GM12878 (cell line): ENCODE measurements around the gene TFPI2. TPM values are rescaled to one million over a fixed set of nuclear protein-coding genes. Genes with fewer than 3 reads are reported as not detected.

Experiments used
- BMI1 ChIP-seq: fragments of 450-650 bp; IDR thresholded peaks from 2 replicates; pipeline ENCODE4 v1.6.1; 2016; ENCODE audit warnings: mild to moderate bottlenecking, moderate library complexity, borderline replicate concordance
- HDGF ChIP-seq: fragments of 450-650 bp; IDR thresholded peaks from 2 replicates; pipeline ENCODE4 v1.6.1; 2016; ENCODE audit warnings: antibody characterized with exemption
- POLR2A ChIP-seq: IDR thresholded peaks from 2 replicates; pipeline ENCODE4 v1.6.1; 2011; ENCODE audit warnings: low read depth, mild to moderate bottlenecking, low read length
- RFX5 ChIP-seq: IDR thresholded peaks from 2 replicates; pipeline ENCODE4 v1.6.1; 2011; ENCODE audit warnings: low read depth, low read length, improper control_type of control experiment
- SRF ChIP-seq, 2 experiments: IDR thresholded peaks; 2 replicates each; pipeline ENCODE4 v1.6.1; 2011; ENCODE audit warnings: low read depth in 2 of 2, low read length in 2 of 2, mild to moderate bottlenecking in 1 of 2, moderate library complexity in 1 of 2
- TCF3 ChIP-seq: IDR thresholded peaks from 2 replicates; pipeline ENCODE4 v1.6.1; 2012; ENCODE audit warnings: low read depth, mild to moderate bottlenecking, low read length, borderline replicate concordance; ENCODE audit not compliant: insufficient read depth
- polyA plus RNA-seq, 11 experiments: library from polyadenylated mRNA; depleted of rRNA in 4 of 11; unstranded in 6 of 11; stranded (reverse) in 5 of 11; fragments of >200 nt; fragmentation: Nextera tagmentation in 4 of 11; fragmentation: Illumina TruSeq in 1 of 11; extraction: Ambion mirVana in 4 of 11; extraction: Trizol in 1 of 11; gene quantifications; 1 replicate in 1 of 11; 2 replicates in 10 of 11; pipeline versions ENCODE4 v1.2.1 to v1.2.3, GENCODE V29; 2011 to 2016; ENCODE audit warnings: inconsistent platforms in 2 of 11, missing spikeins in 2 of 11, low read depth in 1 of 11
- total RNA-seq, 4 experiments: library from RNA; depleted of rRNA in 3 of 4; stranded (reverse); fragments of >200 nt in 3 of 4; fragmentation: Illumina TruSeq in 1 of 4; extraction: Trizol in 1 of 4; gene quantifications; 2 replicates each; pipeline versions ENCODE4 v1.2.1 to v1.2.3, GENCODE V29; 2013 to 2021
- TF ChIP-seq, protein P1 (sequence below): fragments of 450-650 bp; IDR thresholded peaks from 2 replicates; pipeline ENCODE4 v1.6.1; 2018; ENCODE audit warnings: mild to moderate bottlenecking, low read depth, moderate library complexity; ENCODE audit not compliant: partially characterized antibody
- TF ChIP-seq, protein P2 (sequence below): fragments of 450-650 bp; formaldehyde crosslinking; IDR thresholded peaks from 2 replicates; pipeline ENCODE4 v1.5.0; 2022; ENCODE audit warnings: mild to moderate bottlenecking, missing genetic modification characterization

Gene TFPI2
- total and polyA plus RNA-seq, 10 of the 15 experiments (the other 5 are each of a cell fraction or from before 2014, with no cell fraction given) = 0.07 to 1.1 (median 0.31) TPM; not detected in 5

DNA sequence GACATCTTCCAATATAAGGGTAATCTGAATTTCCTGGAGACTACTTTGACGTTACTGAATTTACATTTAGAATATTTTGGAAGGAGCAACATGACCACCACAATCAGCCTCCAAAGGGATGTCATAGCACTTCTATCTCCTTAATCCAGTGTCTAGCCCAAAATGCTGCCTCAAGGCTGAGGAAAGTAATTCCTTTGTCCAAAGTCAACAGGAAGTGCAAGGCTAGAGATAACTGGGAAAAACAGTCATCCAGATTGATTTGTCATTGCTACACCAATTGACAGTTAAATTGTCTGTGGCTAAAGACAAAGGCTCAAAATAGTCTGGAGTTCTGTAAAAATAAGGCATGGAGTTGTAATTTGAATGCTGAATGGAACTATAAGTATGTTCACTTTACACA is 3.9 kb upstream of the TFPI2 start (continued):
- TF ChIP-seq, protein P1, sequence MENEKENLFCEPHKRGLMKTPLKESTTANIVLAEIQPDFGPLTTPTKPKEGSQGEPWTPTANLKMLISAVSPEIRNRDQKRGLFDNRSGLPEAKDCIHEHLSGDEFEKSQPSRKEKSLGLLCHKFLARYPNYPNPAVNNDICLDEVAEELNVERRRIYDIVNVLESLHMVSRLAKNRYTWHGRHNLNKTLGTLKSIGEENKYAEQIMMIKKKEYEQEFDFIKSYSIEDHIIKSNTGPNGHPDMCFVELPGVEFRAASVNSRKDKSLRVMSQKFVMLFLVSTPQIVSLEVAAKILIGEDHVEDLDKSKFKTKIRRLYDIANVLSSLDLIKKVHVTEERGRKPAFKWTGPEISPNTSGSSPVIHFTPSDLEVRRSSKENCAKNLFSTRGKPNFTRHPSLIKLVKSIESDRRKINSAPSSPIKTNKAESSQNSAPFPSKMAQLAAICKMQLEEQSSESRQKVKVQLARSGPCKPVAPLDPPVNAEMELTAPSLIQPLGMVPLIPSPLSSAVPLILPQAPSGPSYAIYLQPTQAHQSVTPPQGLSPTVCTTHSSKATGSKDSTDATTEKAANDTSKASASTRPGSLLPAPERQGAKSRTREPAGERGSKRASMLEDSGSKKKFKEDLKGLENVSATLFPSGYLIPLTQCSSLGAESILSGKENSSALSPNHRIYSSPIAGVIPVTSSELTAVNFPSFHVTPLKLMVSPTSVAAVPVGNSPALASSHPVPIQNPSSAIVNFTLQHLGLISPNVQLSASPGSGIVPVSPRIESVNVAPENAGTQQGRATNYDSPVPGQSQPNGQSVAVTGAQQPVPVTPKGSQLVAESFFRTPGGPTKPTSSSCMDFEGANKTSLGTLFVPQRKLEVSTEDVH = no peak
- TF ChIP-seq RFX5 (no peak), SRF (IDR thresholded peaks at IDR 0.05; ENCODE audit: low read depth in 2 of 2, low read length in 2 of 2) (no peak), BMI1 (no peak), POLR2A (no peak), TCF3 (no peak), HDGF (no peak)
- TF ChIP-seq, protein P2, sequence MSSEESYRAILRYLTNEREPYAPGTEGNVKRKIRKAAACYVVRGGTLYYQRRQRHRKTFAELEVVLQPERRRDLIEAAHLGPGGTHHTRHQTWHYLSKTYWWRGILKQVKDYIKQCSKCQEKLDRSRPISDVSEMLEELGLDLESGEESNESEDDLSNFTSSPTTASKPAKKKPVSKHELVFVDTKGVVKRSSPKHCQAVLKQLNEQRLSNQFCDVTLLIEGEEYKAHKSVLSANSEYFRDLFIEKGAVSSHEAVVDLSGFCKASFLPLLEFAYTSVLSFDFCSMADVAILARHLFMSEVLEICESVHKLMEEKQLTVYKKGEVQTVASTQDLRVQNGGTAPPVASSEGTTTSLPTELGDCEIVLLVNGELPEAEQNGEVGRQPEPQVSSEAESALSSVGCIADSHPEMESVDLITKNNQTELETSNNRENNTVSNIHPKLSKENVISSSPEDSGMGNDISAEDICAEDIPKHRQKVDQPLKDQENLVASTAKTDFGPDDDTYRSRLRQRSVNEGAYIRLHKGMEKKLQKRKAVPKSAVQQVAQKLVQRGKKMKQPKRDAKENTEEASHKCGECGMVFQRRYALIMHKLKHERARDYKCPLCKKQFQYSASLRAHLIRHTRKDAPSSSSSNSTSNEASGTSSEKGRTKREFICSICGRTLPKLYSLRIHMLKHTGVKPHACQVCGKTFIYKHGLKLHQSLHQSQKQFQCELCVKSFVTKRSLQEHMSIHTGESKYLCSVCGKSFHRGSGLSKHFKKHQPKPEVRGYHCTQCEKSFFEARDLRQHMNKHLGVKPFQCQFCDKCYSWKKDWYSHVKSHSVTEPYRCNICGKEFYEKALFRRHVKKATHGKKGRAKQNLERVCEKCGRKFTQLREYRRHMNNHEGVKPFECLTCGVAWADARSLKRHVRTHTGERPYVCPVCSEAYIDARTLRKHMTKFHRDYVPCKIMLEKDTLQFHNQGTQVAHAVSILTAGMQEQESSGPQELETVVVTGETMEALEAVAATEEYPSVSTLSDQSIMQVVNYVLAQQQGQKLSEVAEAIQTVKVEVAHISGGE (CRISPR knock-in tag) = no peak
- TF ChIP-seq, all 136 proteins: peak for 0
